Astrocyte of the spinal cord (primary cell): ENCODE data around the gene OLFM2.

Source experiments
- DNase-seq: peaks from one replicate; pipeline ENCODE4 v3.0.0; 2011; ENCODE audit warnings: low read depth, low spot score
- H3K4me3 ChIP-seq: 2 replicates; pipeline ENCODE4 v1.5.1; 2011; ENCODE audit warnings: low read depth, mild to moderate bottlenecking, low read length, moderate library complexity
- CTCF ChIP-seq: IDR thresholded peaks from 2 replicates; pipeline ENCODE4 v1.5.1; 2012; ENCODE audit warnings: low read depth, mild to moderate bottlenecking, low read length, inconsistent platforms
- in situ Hi-C: cut with HindIII; loops from 2 replicates; pipeline ENCODE4 v1.10.0; 2017; ENCODE audit warnings: low sequenced_read_pairs

Gene OLFM2

GRCh38 chr19:9842834-9843625 lies 93.3 kb downstream of the OLFM2 start:
- H3K4me3 ChIP-seq = no peak overlapping the region
- in situ Hi-C loops = no loop called here
- no peak for DNase-seq
- TF ChIP-seq CTCF = no peak

- no peak overlapping the region for H3K4me3 ChIP-seq
- TF ChIP-seq CTCF = no peak
- in situ Hi-C loops = no loop called here
Measured at GRCh38 chr19:9839415-9839814, 96.9 kb downstream of the OLFM2 start.

GRCh38 chr19:9838324-9838723 lies 98.0 kb downstream of the OLFM2 start:
- no peak for TF ChIP-seq CTCF
- in situ Hi-C loops = no loop called here
- DNase-seq = no peak
- no peak overlapping the region for H3K4me3 ChIP-seq

More at GRCh38 chr19:9839415-9839814, 96.9 kb downstream of the OLFM2 start:
- DNase-seq = no peak

GRCh38 chr19:9836021-9836420 lies 100.3 kb downstream of the OLFM2 start:
- in situ Hi-C loops = no loop called here
- DNase-seq = peak; percentile 22
- TF ChIP-seq CTCF = no peak
- H3K4me3 ChIP-seq = peak overlapping the region; percentile 86

- in situ Hi-C loops = no loop called here
- no peak for DNase-seq
- no peak for TF ChIP-seq CTCF
- H3K4me3 ChIP-seq = peak overlapping the region; percentile 86
Measured at GRCh38 chr19:9835507-9835949, 100.8 kb downstream of the OLFM2 start.

GRCh38 chr19:9834726-9835506 lies 101.4 kb downstream of the OLFM2 start, which contains the start of gene PIN1:
Gene PIN1 (plus strand): TSS chr19:9835318. CDS start chr19:9835345, 27 bp downstream.
- DNase-seq = peak; percentile 99
- in situ Hi-C loops = no loop called here
- peak; percentile 46 for TF ChIP-seq CTCF
- peak within 1 kb of the TSS; percentile 86 for H3K4me3 ChIP-seq
